ENCODE measurements around the gene NEURL4. TPM values are rescaled to one million over a fixed set of nuclear protein-coding genes. Genes with fewer than 3 reads are reported as not detected.

NEURL4 gene
- polyA plus RNA-seq, 5 donors = 19.7 to 31.2 (median 28.1) TPM

DNA sequence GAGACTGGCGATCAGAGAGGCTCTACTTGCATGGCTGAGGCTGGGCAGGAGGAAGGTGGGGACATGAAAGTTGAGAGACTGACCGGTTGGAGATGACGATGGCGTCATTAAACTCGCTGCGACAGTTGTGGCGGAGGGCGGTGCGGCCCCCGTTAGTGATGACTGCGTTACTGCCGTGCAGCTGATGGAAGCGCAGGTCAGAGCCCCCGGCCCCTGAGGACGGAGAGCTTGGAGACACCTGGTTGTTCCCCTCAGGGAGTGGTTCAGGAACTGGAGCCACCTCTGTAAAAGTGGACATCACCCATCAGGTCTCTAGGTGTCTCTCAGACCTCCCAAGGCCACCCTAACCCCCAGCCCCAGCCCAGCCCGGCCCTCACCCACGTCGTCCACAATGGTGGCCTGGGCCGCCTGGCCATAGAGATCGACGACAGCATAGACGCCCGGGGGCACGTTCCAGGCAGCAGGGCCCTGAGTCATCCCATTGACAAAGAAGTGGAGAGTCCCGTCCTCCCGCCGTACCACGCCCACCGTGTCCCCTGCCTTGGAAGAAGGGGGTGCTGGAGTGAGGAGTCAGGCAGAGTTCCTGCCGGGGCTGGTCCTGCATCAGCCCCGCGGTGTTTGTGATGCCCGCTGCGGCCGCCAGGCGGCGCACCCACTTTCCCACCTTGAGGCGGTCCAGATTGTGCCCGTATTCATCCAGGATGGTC lies 5.3 kb downstream of the NEURL4 start:
- no peak for DNase-seq

DNA sequence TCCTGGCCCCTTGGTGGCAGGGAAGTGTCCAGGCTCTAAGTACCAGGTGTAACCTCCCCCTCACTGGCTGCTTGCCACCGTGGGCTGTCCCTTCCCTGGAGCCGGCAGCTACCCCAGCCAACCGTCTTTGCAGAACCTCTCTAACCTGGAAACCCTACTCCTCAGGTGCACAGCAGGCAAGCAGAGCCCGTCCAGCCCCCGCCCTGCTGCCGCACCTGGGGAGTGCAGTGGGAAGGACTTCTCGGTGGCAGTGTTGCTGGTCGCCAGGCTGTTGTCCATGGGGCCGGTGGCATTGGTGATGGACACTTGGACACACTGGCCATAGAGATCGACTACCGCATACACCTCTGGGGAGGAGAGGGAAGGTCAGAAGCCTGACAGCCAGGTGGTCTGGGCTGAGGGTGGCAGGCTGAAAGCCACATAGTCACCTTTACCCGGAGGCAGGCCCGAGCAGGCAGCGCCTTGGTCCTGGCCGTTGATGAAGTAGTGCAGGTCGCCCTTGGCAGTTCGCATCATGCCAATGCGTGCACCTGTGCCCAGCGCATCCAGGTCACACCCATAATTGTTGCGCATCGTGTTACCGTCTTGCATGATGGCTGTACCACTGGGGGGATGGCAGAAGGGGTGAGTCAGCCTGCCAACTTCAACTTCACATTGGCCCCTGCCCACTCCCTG lies 6.5 kb downstream of the NEURL4 start:
- no peak for DNase-seq

DNA sequence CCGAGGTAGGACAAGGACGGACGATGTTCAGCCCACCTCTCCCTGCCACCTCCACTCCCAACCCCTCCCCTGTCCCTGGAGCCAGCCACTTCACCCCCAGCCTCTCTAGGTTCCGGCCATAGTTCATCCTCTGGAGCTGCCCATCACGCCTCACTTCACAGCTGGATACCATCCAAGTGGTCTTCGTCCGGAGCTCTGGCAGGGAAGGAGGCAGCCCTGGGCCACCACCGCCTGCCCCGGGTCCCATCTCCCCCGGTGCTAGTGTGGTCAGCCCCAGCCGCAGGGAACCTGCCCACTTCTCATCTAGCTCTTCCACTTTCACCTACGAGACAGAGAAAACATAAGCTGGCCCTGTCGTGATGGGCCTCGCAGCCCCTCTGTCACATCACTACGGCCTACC lies 7.7 kb downstream of the NEURL4 start:
- DNase-seq = no peak

DNA sequence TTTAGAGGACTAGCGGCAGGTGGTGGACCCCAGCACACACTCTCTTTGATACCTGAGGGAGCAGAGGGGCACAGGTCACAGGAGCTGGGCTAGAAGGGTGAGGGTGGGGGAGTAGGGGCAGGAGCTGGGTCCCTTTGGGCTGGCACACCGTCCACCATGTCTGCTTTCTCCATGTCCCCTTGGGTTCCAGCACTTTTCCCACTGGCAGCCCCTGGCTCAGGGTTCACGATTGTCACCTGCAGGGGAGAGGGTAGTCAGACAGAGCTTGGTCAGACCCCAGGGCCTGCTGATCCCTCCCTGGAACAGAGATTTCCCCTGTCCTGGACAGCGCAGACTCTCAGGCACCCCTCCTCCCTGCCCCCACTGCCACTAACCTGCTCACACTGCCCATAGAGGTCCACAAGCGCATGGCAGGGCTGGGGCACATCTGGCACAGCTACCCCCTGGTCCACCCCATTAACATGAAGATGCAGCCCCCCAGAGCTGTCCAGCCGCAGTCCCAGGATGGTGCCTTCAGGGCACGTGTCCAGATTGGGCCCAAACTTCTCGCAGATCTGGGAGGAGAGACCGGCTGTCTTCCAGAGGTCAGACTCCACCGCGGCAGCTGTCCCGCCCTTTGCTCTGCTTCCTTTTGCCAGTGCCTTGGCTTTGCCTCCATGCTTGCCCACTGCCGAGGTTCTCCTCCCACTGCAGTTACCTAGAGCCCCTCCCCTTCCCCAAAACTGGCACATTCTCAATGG lies 10.8 kb downstream of the NEURL4 start:
- DNase-seq = no peak

DNA sequence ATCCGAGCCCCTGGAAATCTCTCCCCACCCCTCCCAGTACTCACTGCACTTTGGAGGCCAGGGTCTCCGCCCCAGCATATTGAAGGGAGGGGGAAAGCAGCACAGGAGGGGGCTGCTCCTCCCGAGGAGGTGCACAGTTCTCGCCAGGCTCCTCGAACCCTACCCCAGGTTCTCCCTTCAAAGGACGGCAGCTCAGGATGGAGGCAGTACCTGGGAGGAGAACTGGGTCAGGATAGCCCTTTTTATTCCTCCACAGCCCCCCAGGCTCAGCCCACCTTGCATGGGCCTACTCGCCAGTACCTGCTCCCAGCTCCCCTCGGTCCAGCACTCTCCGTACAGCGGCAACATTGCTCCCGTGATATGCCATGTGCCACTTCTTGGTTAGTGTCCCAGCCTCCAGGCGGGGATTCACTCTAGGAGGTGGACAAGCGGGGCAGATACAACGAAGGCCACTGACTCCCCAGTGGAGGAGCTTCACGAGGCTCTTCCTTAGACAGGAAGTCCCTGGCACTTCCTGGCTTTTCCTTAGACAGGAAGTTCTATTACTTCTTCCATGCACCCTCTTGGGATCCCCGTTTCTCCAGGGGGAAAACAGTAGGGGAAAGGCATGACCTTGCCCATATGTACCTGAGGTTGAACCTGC lies 11.9 kb downstream of the NEURL4 start:
- DNase-seq = no peak

DNA sequence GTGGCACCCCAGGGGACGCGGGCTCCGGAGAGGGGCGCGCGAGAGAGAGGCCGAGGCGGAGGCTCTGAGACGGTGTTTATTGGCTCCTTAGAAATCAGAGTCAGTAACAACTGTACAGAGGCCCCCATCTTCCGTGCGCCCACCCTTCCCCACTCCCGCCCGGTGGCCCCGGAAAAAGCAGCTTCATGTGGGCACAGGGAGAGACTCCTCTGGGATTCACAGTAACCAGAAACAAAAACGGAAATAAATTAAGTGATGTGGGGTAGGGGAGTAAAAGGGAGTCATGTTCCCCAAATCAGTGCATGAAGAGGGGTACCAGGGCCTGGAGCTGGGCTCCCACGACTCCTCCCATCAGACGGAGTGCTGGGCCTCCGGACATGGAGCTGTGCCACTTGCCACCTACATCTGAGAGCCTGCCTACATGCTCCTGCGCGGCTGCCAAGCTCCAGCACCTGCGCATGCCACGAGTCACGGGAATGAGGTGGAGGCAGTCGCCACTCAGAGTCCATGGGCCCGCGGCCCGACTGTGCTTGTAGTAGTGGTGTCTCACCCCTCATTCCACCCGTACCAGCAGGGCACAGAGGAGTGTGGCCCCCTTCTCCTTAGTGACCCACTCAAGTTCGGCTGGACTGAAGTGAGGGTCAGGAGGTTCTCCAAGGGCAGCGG lies 13.4 kb downstream of the NEURL4 start:
- DNase-seq = no peak

DNA sequence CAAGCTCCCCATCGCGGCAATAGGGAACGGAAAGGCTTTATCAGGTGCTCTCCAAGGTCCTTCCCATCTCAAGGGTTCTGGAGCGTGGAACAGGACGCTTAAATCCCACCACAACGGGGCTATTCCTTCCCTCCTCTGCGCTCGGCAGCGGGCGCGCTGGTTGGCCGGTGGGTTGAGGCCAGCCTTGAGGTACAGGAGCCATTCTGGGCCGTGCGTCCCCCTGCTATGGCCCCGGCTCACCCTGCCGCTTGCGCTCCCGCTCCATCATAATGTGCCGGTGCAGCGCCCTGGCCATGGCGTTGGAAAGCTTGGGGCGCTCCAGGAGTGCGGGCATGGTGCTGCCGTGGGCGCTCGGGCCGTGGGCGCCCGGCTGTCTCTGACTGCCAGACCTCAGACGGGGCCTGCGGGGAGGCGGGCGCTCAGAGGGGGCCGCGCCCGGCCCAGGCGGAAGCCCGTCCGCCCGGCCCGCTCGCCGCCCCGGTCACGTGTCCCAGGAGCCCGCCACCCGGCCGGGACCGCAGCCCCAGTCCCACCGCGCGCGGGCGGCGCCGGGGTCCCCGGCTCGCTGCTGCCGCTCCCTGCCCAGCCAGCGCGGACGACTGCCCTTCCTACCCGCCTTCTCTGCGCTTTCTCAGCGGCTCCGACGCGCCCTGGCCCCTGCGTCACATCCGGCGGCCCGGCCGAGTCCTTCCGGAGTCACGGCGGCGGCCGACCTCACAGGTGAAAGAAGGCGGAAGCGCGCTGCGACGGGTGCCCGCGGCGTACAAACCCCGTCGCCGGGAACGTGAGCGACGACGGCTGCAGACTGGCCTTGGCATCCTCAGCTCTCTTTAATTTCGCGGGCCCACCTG lies 14.2 kb downstream of the NEURL4 start, which contains the start of gene GPS2:
GPS2 (minus strand) TSS at position 642 of the 851 bp plus-strand sequence; CDS start at position 334, 308 bp downstream.
- peak; percentile 83 to 85 for DNase-seq

DNA sequence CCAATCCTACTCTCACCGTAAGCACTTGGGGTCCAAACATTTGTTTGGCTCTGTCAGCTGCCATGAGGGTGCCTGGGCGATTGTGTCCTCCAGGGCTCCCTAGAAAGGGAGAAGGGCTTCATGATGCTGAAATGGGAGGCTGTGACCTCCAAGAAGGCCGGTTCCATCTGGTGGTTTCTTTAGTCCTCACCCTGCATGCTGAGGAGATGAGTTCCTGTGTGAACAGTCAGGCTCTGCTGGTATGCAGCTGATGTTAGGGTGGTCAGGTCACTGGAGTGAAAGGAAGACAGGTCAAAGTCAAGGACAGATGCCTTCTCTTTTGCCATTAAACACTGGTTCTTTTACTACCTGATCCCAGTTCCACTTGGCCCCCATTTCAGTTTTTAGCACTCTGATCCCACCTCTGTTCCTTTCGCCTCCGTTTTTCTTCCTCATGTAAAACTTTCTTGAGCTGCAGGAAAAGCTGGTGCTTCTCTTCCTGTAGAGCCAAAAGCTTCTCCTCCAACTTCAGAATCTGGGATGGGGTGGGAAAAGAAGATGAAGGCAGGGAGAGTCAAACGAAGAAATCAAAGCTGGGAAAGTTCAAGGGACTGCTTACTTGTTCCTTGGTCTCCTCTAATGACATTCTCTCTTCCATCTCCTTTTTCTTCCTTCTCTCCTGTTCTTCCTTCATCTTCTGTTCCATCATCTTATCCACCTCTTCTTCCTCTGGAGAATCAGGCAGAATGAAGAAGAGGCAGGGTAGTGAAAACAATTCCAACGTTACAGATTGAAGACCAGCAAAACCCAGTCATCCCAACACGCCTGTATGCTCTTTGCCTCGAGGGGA lies 15.0 kb downstream of the NEURL4 start:
- DNase-seq = no peak

DNA sequence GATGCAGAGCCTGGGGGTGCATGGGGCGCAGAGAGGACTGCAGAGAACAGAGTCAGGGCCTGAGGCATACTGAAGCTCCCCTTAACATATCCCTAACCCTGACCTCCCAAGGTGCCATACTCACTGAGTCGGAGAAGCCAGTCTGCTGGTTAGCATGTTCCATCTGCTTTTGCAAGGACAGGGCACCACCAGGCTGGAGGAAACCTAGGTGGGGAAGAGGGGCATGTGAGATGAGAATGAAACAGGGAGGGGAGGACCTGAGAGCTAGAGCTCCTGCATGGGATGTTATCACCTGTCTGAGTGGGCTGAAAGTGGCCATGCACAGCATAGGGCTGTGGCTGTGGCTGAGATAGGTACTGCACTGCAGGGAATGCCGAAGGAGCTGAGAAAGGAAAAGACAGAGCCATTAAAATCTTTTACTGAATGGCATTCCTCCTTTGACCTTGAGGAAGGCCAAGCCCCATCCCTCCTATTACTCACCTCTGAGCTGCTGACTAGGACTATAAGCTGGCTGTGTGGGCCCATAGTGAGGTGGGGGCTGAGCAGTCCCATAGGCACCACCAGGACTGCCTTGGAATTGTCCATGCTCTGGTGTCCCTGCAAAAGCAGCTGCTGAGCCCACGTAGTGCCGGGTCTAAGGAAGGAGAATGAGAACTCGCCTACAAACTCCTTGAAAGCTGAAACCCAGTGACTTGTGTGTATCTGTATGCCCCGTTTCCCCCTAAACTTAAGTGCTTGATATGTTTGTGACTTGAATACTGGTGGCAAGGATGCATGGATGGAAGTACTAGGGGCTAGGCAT lies 15.8 kb downstream of the NEURL4 start:
- DNase-seq = no peak

DNA sequence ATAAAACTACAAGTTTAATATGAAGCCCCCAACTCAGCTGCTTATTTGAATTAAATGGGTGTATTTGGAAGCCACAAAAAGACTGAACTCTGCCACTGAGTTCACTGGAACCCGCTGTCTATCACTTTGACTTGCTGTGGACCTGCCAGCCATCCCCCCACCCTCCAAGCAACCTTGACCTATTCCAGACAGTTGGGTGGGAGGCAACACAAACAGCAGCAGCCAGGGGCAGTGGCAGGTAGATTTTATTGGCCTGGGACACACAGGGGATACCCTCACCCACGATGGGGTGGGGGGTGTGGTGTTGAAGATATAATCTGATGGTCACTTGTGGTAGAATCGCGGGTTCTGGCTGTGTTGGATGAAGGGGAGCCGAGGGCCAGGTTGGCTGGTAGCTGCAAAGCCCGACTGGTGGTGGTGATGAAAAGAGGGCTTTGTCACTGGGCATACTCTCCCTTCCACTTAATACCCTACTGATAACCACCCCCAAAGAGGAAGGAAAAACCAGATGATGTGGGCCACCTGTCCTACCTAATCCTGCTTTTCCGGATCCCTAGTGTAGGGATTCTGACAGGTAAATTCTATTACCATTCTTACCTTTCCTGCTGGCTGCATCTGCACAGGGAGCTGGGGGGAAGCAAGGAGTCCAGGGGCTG lies 16.6 kb downstream of the NEURL4 start:
- DNase-seq = no peak

DNA sequence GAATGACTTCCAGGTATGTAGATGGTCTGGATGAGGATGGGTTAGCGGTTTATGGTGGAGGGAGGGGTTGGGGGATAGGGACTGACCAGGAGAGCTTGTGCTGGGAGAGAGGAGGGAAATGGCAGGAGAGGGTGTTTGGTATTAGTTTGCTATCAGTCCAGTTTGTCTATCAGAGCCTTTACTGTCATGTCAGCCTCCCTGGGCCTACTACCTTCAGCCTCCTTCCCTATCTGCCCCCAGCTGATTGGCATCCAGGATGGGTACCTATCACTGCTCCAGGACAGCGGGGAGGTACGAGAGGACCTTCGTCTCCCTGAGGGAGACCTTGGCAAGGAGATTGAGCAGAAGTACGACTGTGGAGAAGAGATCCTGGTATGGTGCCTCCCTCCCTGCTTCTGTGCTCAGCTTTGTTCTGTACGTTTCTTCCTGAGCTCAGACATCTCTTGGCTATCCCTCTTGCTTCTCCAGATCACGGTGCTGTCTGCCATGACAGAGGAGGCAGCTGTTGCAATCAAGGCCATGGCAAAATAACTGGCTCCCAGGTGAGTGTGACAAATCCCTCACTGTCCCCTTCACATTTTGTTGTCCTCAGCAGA lies 17.9 kb downstream of the NEURL4 start:
- no peak for DNase-seq

DNA sequence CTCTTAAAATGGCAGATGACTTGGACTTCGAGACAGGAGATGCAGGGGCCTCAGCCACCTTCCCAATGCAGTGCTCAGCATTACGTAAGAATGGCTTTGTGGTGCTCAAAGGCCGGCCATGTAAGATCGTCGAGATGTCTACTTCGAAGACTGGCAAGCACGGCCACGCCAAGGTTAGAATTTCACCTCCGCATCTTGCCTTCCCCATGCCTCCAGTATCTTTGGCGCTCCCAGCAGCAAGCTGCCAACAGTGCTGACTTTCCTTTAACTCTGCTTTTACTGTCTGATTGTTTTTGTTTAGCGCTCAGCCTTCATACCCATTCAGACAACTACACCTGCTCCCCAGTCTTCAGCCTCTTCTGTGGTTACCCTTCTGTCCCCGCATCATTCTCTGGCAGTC lies 19.5 kb downstream of the NEURL4 start:
- no peak for DNase-seq

DNA sequence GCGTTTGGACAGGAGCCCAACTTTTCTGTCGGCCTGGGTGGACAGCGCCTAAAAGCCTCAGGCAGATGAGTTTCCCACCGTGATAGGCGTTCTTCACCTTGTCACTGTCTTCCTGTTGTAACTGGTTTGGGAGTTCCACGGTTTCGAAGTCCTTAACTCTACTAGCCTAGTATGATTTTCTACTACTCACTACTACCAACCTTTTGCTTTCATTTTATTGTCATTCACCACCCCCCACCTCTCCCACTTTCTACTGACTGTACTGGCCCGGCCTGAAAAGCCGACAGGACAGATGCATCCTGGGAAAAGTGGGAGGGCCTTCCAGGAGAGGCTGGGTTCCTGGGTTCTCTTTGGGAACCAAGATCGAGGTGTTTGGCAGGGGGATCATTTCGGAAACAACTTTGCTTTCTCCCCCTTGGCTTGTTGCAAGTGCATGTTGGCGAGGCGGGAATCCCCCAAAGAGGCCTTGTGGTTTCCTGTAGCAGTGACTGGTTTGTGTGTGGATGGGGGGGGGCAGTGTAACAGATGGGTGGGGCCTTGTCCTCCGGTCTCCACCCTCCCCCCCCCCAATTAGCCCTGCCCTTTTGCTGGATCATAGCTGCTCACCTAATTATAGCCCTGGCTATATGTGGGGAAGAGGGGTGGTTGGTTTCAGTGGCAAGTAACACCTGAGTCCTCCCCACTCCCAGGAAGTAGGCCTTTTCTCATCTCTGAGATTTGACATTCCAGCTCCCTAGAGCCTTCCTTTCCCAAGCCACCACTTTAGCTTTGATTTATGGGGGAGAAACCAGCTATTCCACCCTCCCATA lies 20.3 kb downstream of the NEURL4 start:
- DNase-seq = peak; percentile 56 to 63

DNA sequence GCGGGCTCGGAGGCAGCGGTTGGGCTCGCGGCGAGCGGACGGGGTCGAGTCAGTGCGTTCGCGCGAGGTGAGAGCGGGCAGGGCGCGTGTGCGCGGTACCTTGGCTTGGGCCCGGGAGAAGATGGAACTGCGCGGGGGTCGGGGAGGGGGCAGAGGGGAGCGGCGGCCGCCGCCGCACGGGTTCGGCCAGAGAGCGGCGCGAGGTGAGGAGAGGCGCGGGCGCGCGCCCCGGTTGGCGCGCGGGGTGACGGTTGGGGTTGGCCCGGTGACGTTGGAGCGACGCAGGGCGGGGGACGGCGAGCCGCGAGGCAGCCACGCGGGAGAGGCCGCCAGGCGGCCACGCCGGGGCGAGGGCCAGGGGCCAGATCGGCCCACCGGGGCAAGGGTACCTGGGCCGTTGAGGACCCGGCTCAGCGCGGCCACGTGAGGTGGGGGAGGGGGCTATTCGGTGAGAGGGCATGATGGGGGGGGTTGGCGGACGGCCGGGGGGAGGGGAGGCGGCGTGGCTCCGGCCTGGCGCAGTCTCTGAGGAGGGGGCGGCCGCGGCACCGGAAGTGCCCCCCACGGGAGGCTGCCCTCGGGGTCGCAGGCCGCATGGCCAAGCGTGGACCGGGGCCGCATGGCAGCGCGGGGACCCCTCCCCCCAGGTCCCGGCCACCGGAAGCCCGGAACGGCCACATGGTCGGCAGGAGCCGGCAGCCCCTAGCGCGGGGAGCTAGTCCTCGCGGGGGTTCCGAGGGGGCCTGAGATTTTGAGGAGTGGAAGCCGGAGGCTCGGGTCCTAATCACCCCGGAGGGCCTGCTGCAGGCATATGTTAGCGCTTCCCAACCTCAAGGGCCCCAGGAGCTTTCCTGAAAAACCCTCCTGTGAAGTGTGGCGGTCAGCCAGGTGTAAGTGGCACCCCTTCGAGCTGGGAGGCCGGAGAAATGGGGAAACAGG lies 21.2 kb downstream of the NEURL4 start:
- DNase-seq = peak; percentile 15 to 25

DNA sequence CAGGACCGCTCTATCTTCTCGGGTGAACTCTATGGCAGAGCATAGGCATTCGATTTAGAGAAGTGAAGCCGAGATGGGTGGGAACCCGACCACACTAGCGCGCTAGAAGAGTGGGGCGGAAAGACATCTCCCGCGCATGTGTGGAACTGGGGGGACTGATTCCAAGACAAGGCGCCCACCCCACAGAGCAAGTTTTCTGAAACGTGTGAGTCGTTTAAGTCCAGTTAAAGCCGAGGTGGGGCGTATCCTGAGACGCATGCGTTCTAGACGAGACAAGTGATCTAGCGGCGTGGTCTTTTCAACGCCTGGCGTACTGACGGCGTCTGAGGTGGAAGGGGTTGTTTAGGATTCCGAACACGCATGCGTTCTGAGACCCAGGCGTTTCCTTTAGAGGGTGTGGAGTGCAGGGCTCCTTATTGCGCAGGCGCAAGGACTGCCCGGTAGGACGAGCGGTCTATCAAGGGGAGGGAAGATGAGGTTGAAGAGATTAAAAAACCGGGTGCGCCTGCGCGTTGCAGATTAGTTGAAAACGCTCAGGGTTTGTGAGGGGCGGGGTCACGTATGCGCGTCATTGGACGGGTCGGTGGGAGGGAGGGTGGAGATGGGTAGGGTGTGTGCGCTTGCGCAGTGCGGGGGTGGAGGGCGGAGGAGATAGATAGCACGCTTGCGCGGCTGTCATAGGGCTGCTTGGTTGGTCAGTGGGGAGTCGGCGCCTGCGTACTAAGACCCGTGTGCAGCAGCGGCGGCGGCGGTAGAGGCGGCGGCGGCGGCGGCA lies 22.0 kb downstream of the NEURL4 start, which contains the start of gene EIF5A:
EIF5A (plus strand) TSS at position 718 of the 775 bp plus-strand sequence. CDS start 2,008 bp downstream, outside the sequence.
- peak; percentile 100 for DNase-seq

Data from right lung (tissue), 5 donors.